ENCODE results near the gene PTH2R. TPM values are rescaled to one million over a fixed set of nuclear protein-coding genes. Genes with fewer than 3 reads are reported as not detected.
"Not testable (repeated sequence)": the region's sequence is repeated elsewhere in the genome, so short reads cannot be mapped to it uniquely, and the experiment has no call there.

Gene PTH2R
- total and polyA plus RNA-seq, 10 donors: 0.10 to 0.92 (median 0.43) TPM; not detected in 1

DNA sequence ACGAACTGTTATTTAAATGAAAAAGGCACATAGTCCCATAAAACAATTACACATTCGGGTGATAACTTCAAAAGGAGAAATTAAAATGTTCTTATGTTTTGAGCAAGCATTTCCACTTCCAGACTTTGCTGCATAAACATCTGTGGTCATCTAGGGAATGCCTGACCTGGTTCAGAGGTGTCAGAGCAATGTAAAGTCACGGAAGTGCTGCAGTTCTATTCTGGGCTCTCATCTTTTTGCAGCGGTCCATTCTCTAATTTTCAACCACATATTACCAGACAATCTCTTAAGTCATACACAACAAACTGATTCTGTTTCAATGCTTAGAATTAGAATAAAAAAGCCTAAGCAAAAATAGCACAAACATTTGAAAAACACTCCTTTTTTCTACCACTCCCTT lies 22.0 kb upstream of the PTH2R start:
- no peak overlapping the region for H3K4me3 ChIP-seq
- 75 to 88% (median 81%) methylated on average over 4 of the region's 4 CpGs for WGBS, 5 donors
- no peaks in the 10 kb centered on the region for H3K4me1 ChIP-seq
- TF ChIP-seq POLR2A (IDR thresholded peaks at IDR 0.05): no peak
- TF ChIP-seq POLR2AphosphoS5 (IDR thresholded peaks at IDR 0.05): no peak
- no peak for TF ChIP-seq CTCF (IDR thresholded peaks at IDR 0.05 in 8 of 11, conservative IDR thresholded peaks at IDR 0.05 in 3 of 11)
- H3K27ac ChIP-seq: no peak overlapping the region
- no peaks in the 10 kb centered on the region for H3K9me3 ChIP-seq
- DNase-seq: no peak
- peaks cover 0 to 12% (median 0%) of the 10 kb centered on the region in 7 donors for H3K27me3 ChIP-seq (replicated peaks in 1 of 7)
- intact Hi-C loops (cut with DNase I; ENCODE audit: low total_unique reads): no loop called here
- no peaks in the 10 kb centered on the region for H3K36me3 ChIP-seq

GRCh38 chr2:208386541-208386940 lies 20.1 kb upstream of the PTH2R start:
- peaks cover 0 to 12% (median 0%) of the 10 kb centered on the region in 7 donors for H3K27me3 ChIP-seq (replicated peaks in 1 of 7)
- DNase-seq: no peak
- no peaks in the 10 kb centered on the region for H3K4me1 ChIP-seq
- intact Hi-C loops (cut with DNase I; ENCODE audit: low total_unique reads): no loop called here
- H3K9me3 ChIP-seq: no peaks in the 10 kb centered on the region
- H3K4me3 ChIP-seq: no peak overlapping the region
- 30 to 38% (median 33%) methylated on average over 2 of the region's 2 CpGs for WGBS, 5 donors
- H3K27ac ChIP-seq: no peak overlapping the region
- TF ChIP-seq CTCF (IDR thresholded peaks at IDR 0.05 in 8 of 11, conservative IDR thresholded peaks at IDR 0.05 in 3 of 11): no peak
- no peak for TF ChIP-seq POLR2A (IDR thresholded peaks at IDR 0.05)
- no peak for TF ChIP-seq POLR2AphosphoS5 (IDR thresholded peaks at IDR 0.05)
- no peaks in the 10 kb centered on the region for H3K36me3 ChIP-seq

DNA sequence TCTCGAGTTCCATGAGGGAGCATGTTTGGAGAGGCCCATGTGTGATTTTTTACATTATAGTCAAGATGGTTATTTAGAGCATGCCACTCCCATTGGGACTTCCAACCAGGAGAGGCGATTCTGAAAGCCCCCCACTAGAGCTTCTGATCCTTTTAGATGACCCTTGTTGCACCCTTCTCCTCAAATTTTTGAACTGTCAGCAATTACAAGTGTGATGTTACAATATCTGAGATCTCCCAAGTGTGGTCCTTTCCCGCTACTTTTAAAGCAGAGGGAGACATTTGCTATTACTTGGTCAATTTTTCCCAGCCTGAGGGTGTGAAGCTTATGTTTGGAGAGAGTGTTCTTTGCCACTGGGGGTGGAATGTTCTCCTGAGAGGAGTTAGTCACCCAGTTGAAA lies 16.7 kb upstream of the PTH2R start:
- Histone ChIP-seq H3K4me1 (no peaks in the 10 kb centered on the region), H3K36me3 (no peaks in the 10 kb centered on the region), H3K9me3 (peaks cover 3 to 32% (median 27%) of the 10 kb centered on the region in 8 donors), H3K27ac (no peak overlapping the region), H3K27me3 (replicated peaks in 1 of 7) (peaks cover 0 to 8% (median 0%) of the 10 kb centered on the region in 7 donors), H3K4me3 (no peak overlapping the region)
- no peak for TF ChIP-seq POLR2AphosphoS5 (IDR thresholded peaks at IDR 0.05)
- TF ChIP-seq POLR2A (IDR thresholded peaks at IDR 0.05): no peak
- no peak for TF ChIP-seq CTCF (IDR thresholded peaks at IDR 0.05 in 8 of 11, conservative IDR thresholded peaks at IDR 0.05 in 3 of 11)
- 82 to 90% (median 86%) methylated on average over 3 of the region's 3 CpGs for WGBS, 5 donors
- intact Hi-C loops (cut with DNase I; ENCODE audit: low total_unique reads): no loop called here
- DNase-seq: no peak

DNA sequence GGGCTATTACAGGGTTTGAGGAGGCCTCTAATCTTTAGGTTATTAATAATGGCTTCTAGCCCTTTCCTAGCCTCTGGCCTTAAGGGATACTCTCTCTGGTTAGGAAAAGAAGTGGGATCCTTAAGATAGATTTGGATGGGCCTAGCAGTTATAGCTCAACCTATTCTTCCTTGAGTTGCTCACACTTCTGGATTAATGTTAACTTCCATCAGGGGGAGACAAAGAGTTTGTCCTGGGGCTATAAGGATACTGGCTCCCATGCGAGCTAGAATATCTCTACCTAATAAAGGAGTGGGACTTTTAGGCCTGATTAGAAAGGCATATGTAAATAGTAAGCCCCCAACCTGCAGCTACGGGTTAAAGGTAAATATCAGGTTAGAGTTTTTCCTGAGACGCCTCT lies 14.3 kb upstream of the PTH2R start:
- Histone ChIP-seq H3K4me1 (no peaks in the 10 kb centered on the region), H3K36me3 (no peaks in the 10 kb centered on the region), H3K27ac (no peak overlapping the region), H3K4me3 (no peak overlapping the region), H3K9me3 (peaks cover 3 to 50% (median 39%) of the 10 kb centered on the region in 8 donors), H3K27me3 (replicated peaks in 1 of 7) (peaks cover 0 to 1% (median 0%) of the 10 kb centered on the region in 7 donors)
- no peak for DNase-seq
- no peak for TF ChIP-seq CTCF (IDR thresholded peaks at IDR 0.05 in 8 of 11, conservative IDR thresholded peaks at IDR 0.05 in 3 of 11)
- intact Hi-C loops (cut with DNase I; ENCODE audit: low total_unique reads): no loop called here
- WGBS, 5 donors: 84 to 95% (median 89%) methylated on average over 3 of the region's 3 CpGs

- 89 to 98% (median 92%) methylated on average over 4 of the region's 4 CpGs for WGBS, 5 donors
- Histone ChIP-seq H3K27me3 (replicated peaks in 1 of 7) (peaks cover 0 to 44% (median 0%) of the 10 kb centered on the region in 7 donors), H3K9me3 (peaks cover 3 to 49% (median 39%) of the 10 kb centered on the region in 8 donors)
- H3K27ac ChIP-seq; H3K4me1 ChIP-seq; DNase-seq; H3K4me3 ChIP-seq; intact Hi-C loops (cut with DNase I; ENCODE audit: low total_unique reads); H3K36me3 ChIP-seq: not testable (repeated sequence)
Observed at GRCh38 chr2:208396796-208397195, 9.8 kb upstream of the PTH2R start.
